ENCODE measurements around the gene HOXD9. TPM values are rescaled to one million over a fixed set of nuclear protein-coding genes. Genes with fewer than 3 reads are reported as not detected.

The HOXD9 gene
- total and polyA plus RNA-seq, 8 donors = 0.29 to 1.7 (median 0.95) TPM

GRCh38 chr2:176109192-176109901, 13.2 kb upstream of the HOXD9 start:
- no peaks in the 10 kb centered on the region for H3K9me3 ChIP-seq

GRCh38 chr2:176109946-176110345, 12.6 kb upstream of the HOXD9 start:
- intact Hi-C loops (cut with DNase I) = no loop called here

More at GRCh38 chr2:176109192-176109901, 13.2 kb upstream of the HOXD9 start:
- intact Hi-C loops (cut with DNase I) = no loop called here
- Histone ChIP-seq H3K36me3 (no peaks in the 10 kb centered on the region), H3K4me1 (peaks cover 0 to 18% of the 10 kb centered on the region in 2 donors), H3K4me3 (no peak overlapping the region), H3K27me3 (peaks cover 98 to 100% of the 10 kb centered on the region in 2 donors), H3K27ac (no peak overlapping the region)
- DNase-seq (no peak), ATAC-seq (no peak)
- TF ChIP-seq CTCF (IDR thresholded peaks at IDR 0.05) = no peak

GRCh38 chr2:176110415-176111308, 11.9 kb upstream of the HOXD9 start:
- no peak for TF ChIP-seq CTCF (IDR thresholded peaks at IDR 0.05)
- DNase-seq (no peak), ATAC-seq (no peak)
- no peaks in the 10 kb centered on the region for H3K9me3 ChIP-seq
- intact Hi-C loops (cut with DNase I) = no loop called here
- H3K36me3 ChIP-seq = no peaks in the 10 kb centered on the region
- peaks cover 0 to 11% of the 10 kb centered on the region in 2 donors for H3K4me1 ChIP-seq
- H3K4me3 ChIP-seq = no peak overlapping the region
- H3K27ac ChIP-seq = no peak overlapping the region
- peaks cover 98 to 100% of the 10 kb centered on the region in 2 donors for H3K27me3 ChIP-seq

More at GRCh38 chr2:176109946-176110345, 12.6 kb upstream of the HOXD9 start:
- Histone ChIP-seq H3K36me3 (no peaks in the 10 kb centered on the region), H3K4me1 (peaks cover 0 to 12% of the 10 kb centered on the region in 2 donors), H3K27ac (no peak overlapping the region), H3K4me3 (no peak overlapping the region), H3K27me3 (peaks cover 98 to 100% of the 10 kb centered on the region in 2 donors), H3K9me3 (no peaks in the 10 kb centered on the region)
- DNase-seq = no peak
- no peak for ATAC-seq
- TF ChIP-seq CTCF (IDR thresholded peaks at IDR 0.05) = no peak

DNA sequence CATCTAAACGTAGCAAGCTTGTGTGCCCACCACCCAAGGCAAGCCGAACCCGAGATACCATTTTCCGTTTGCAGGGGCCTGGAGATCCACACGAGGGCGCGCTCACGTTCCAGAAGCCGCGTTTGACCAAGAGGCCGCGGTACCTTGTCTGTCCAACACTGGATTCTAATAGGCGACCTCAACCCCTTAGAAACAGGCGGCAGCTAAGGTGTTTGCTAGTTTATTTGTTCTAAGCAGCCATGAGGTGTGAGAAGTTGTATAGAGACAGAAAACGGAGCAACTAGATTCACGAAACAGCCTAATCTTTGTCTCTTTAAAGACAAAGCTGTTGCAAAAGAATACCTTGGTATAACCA, 11.2 kb upstream of the HOXD9 start:
- intact Hi-C loops (cut with DNase I) = no loop called here
- H3K4me3 ChIP-seq = no peak overlapping the region
- DNase-seq (peak in 1 of 4 donors; percentile 66), ATAC-seq (peak; percentile 60)
- peaks cover 0 to 10% of the 10 kb centered on the region in 2 donors for H3K4me1 ChIP-seq
- no peak overlapping the region for H3K27ac ChIP-seq
- TF ChIP-seq CTCF (IDR thresholded peaks at IDR 0.05) = peak in 1 of 2 donors; percentile 30
- H3K27me3 ChIP-seq = peaks cover 98 to 100% of the 10 kb centered on the region in 2 donors
- H3K9me3 ChIP-seq = no peaks in the 10 kb centered on the region
- H3K36me3 ChIP-seq = no peaks in the 10 kb centered on the region

DNA sequence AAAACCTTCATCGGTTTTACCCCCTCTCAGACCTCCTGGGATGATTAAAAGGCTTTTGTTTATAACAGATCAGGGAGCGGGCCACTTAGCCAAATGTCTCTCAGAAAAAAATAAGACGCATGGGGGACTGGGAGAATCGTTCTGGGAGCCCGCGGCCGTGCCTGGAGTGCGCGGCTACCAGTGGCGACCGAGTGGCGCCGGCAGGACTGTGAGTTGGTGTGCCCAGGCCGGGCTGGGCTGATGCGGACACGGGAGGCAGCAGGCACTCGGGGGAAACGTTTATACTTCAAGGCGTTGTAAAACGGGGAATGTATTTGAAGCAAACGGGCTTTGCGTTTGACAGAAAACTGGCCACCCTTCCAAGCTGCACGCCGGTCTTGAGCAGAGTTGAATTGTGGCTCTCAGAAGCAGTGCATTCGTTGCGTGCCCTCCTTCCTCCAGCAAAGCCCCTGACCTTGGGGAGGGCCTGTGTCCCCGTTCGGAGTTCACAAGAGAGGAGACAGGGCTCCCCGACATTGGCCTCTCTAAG, 10.6 kb upstream of the HOXD9 start:
- TF ChIP-seq CTCF (IDR thresholded peaks at IDR 0.05) = no peak
- Histone ChIP-seq H3K9me3 (no peaks in the 10 kb centered on the region), H3K36me3 (no peaks in the 10 kb centered on the region), H3K4me1 (peaks cover 0 to 4% of the 10 kb centered on the region in 2 donors), H3K27ac (no peak overlapping the region), H3K27me3 (peaks cover 98 to 100% of the 10 kb centered on the region in 2 donors), H3K4me3 (no peak overlapping the region)
- intact Hi-C loops (cut with DNase I) = no loop called here
- ATAC-seq = no peak
- no peak for DNase-seq
